B cell (primary cell): Measurements from ENCODE around the gene PACSIN1. TPM values are rescaled to one million over a fixed set of nuclear protein-coding genes. Genes with fewer than 3 reads are reported as not detected.

Experiments used
- ATAC-seq: fragments of 200-7000 bp; cut with Tn5 transposase; one replicate; pipeline ENCODE4 v1.10.0; 2021; ENCODE audit warnings: low read depth, mild to moderate bottlenecking, moderate number of reproducible peaks, moderate library complexity
- CTCF ChIA-PET: fragments of 350-600 bp; sonication (Branson Sonifier 250); formaldehyde crosslinking; loops from one replicate; lab custom pipeline; 2021; ENCODE audit warnings: antibody characterized with exemption, inconsistent platforms; lab: Charles Lee
- POLR2A ChIA-PET: fragments of 350-600 bp; sonication (Branson Sonifier 250); formaldehyde crosslinking; loops from one replicate; lab custom pipeline; 2021; ENCODE audit warnings: antibody characterized with exemption; lab: Charles Lee
- DNase-seq: peaks from one replicate; pipeline ENCODE4 v3.0.0; 2013
- H2AFZ ChIP-seq: 2 replicates; pipeline ENCODE4 v1.6.1; 2012; ENCODE audit warnings: mild to moderate bottlenecking, low read depth, low read length; ENCODE audit not compliant: insufficient read depth, poor library complexity, severe bottlenecking
- H3K27ac ChIP-seq, 2 donors: 1 replicate in 1 of 2; 2 replicates in 1 of 2; pipeline ENCODE4 v1.5.1; 2012 to 2013; ENCODE audit warnings: low read length in 2 of 2, mild to moderate bottlenecking in 2 of 2, moderate library complexity in 1 of 2
- H3K27me3 ChIP-seq, 4 experiments: fragments of 200-600 bp in 1 of 4; sonication (generic) in 1 of 4; replicated peaks in 1 of 4; 1 replicate in 2 of 4; 2 replicates in 2 of 4; pipeline versions ENCODE4 v1.6.1 to v1.7.0; 2013 to 2016; ENCODE audit warnings: low read length in 3 of 4, mild to moderate bottlenecking in 2 of 4, mixed read lengths in 1 of 4, moderate library complexity in 1 of 4; ENCODE audit not compliant: insufficient read depth in 4 of 4, control insufficient read depth in 3 of 4; ENCODE audit errors: control extremely low read depth in 1 of 4
- H3K36me3 ChIP-seq, 2 experiments: replicated peaks in 1 of 2; 1 replicate in 1 of 2; 2 replicates in 1 of 2; pipeline versions ENCODE4 v1.6.1 to v1.7.1; 2013; ENCODE audit warnings: low read length in 1 of 2; ENCODE audit not compliant: insufficient read depth in 2 of 2, control insufficient read depth in 1 of 2; ENCODE audit errors: control extremely low read depth in 1 of 2, extremely low read depth in 1 of 2
- H3K4me1 ChIP-seq, 2 donors: fragments of 200-600 bp in 1 of 2; sonication (generic) in 1 of 2; 1 replicate in 1 of 2; 2 replicates in 1 of 2; pipeline versions ENCODE4 v1.5.1 to v1.6.1; 2013 to 2017; ENCODE audit warnings: low read length in 2 of 2; ENCODE audit not compliant: control insufficient read depth in 2 of 2, insufficient read depth in 2 of 2
- H3K4me2 ChIP-seq: replicated peaks from 2 replicates; pipeline ENCODE3; 2012; ENCODE audit warnings: mild to moderate bottlenecking, low read depth, low read length; ENCODE audit not compliant: poor library complexity, severe bottlenecking
- H3K4me3 ChIP-seq, 5 experiments: fragments of 200-600 bp in 1 of 5; sonication (generic) in 1 of 5; 1 replicate in 3 of 5; 2 replicates in 2 of 5; pipeline versions ENCODE4 v1.5.1 to v1.7.0; 2011 to 2016; ENCODE audit warnings: low read length in 4 of 5, mild to moderate bottlenecking in 4 of 5, low read depth in 2 of 5, control low read depth in 1 of 5, moderate library complexity in 1 of 5; ENCODE audit not compliant: insufficient read depth in 1 of 5; ENCODE audit errors: control extremely low read depth in 1 of 5, extremely low read depth in 1 of 5
- H3K79me2 ChIP-seq: fragments of 200-600 bp; sonication (generic); one replicate; pipeline ENCODE4 v1.6.0; 2016; ENCODE audit warnings: low read length; ENCODE audit not compliant: control insufficient read depth, insufficient read depth
- H3K9ac ChIP-seq: fragments of 200-600 bp; sonication (generic); 2 replicates; pipeline ENCODE4 v1.6.1; 2017; ENCODE audit warnings: mild to moderate bottlenecking, low read length, moderate library complexity
- H3K9me3 ChIP-seq, 3 donors: one replicate each; pipeline versions ENCODE4 v1.6.1 to v1.7.1; 2013; ENCODE audit warnings: low read length in 2 of 3; ENCODE audit not compliant: control insufficient read depth in 2 of 3, insufficient read depth in 1 of 3; ENCODE audit errors: control extremely low read depth in 1 of 3
- H4K20me1 ChIP-seq: 2 replicates; pipeline ENCODE4 v1.6.0; 2012; ENCODE audit warnings: mild to moderate bottlenecking, low read length; ENCODE audit not compliant: insufficient read depth, control insufficient read depth, poor library complexity, severe bottlenecking
- H3K27ac Mint-ChIP-seq: one replicate; pipeline ENCODE4 v1.8.0; 2021; ENCODE audit warnings: mixed read lengths
- H3K27me3 Mint-ChIP-seq: one replicate; pipeline ENCODE4 v1.8.0; 2021; ENCODE audit warnings: mixed read lengths
- H3K4me1 Mint-ChIP-seq: one replicate; pipeline ENCODE4 v1.8.0; 2021; ENCODE audit warnings: mixed read lengths
- H3K4me3 Mint-ChIP-seq: one replicate; pipeline ENCODE4 v1.8.0; 2021; ENCODE audit warnings: mixed read lengths
- H3K9me3 Mint-ChIP-seq: one replicate; pipeline ENCODE4 v1.8.0; 2022; ENCODE audit warnings: mixed read lengths; ENCODE audit not compliant: insufficient read depth
- CTCF ChIP-seq: fragments of 200-600 bp; IDR thresholded peaks from one replicate; pipeline ENCODE4 v1.8.0; 2022; ENCODE audit warnings: antibody characterized with exemption, mild to moderate bottlenecking
- EZH2 ChIP-seq: IDR thresholded peaks from 2 replicates; pipeline ENCODE4 v1.6.1; 2012; ENCODE audit warnings: borderline replicate concordance, low read depth, mild to moderate bottlenecking, moderate library complexity, low read length; ENCODE audit not compliant: insufficient read depth, poor library complexity, severe bottlenecking
- WGBS: methylation state at CpG from one replicate; pipeline ENCODE4 v1.1.5; 2013; ENCODE audit warnings: missing lambda C conversion rate; ENCODE audit not compliant: insufficient coverage; 5-methylcytosine and 5-hydroxymethylcytosine counted together
- intact Hi-C: fragments of 100-400 bp; cut with micrococcal nuclease; formaldehyde crosslinking; loops from one replicate; pipeline ENCODE4 v1.10.0; 2022
- polyA plus RNA-seq: library from polyadenylated mRNA; depleted of rRNA; stranded (reverse); fragments of >200 nt; gene quantifications from 2 replicates; pipeline ENCODE4 v1.2.3, GENCODE V29; 2012
- total RNA-seq, 2 donors: library from RNA; stranded (reverse); fragments of 120-200 nt in 1 of 2; gene quantifications; 1 replicate in 1 of 2; 2 replicates in 1 of 2; pipeline versions ENCODE4 v1.2.3 to v1.2.4, GENCODE V29; 2013 to 2022

Gene PACSIN1
- total and polyA plus RNA-seq, 2 donors (not counting 1 experiment from before 2014, with no cell fraction given): 0.18 to 0.20 TPM

- no peaks in the 10 kb centered on the region for H3K9me3 Mint-ChIP-seq
- no peaks in the 10 kb centered on the region for H3K79me2 ChIP-seq
- 98% methylated on average over 3 of the region's 4 CpGs for WGBS
- no peak for DNase-seq
- H3K4me2 ChIP-seq: no peak overlapping the region
- H3K27me3 ChIP-seq: peaks cover 0 to 28% (median 7%) of the 10 kb centered on the region in 4 experiments
- ATAC-seq: no peak
- H3K9ac ChIP-seq: no peak overlapping the region
- CTCF ChIA-PET: interaction anchor here (8.9 kb wide), 1 partner anchor 146 kb away, joined by 178 read pairs; no protein-coding TSS in a partner anchor
- H3K36me3 ChIP-seq: no peaks in the 10 kb centered on the region
- H2AFZ ChIP-seq: no peak overlapping the region
- H3K4me3 Mint-ChIP-seq: peak overlapping the region; percentile 32
- peaks cover 21 to 25% of the 10 kb centered on the region in 2 donors for H3K4me1 ChIP-seq
- no peak overlapping the region for H3K27ac Mint-ChIP-seq
- peaks cover 28% of the 10 kb centered on the region for H3K4me1 Mint-ChIP-seq
- TF ChIP-seq EZH2: no peak
- no peak for TF ChIP-seq CTCF
- no peak overlapping the region for H3K27ac ChIP-seq
- H3K27me3 Mint-ChIP-seq: peaks cover 17% of the 10 kb centered on the region
- intact Hi-C loops: no loop called here
- POLR2A ChIA-PET: interaction anchor here (0.6 kb wide), 1 partner anchor 72 kb away, joined by 3 read pairs; no protein-coding TSS in a partner anchor
- H3K9me3 ChIP-seq: peaks cover 0 to 6% (median 0%) of the 10 kb centered on the region in 3 donors
- H4K20me1 ChIP-seq: no peaks in the 10 kb centered on the region
- no peak overlapping the region for H3K4me3 ChIP-seq
Measured at GRCh38 chr6:34463849-34464248, 2.0 kb upstream of the PACSIN1 start.
